Memory B cell (primary cell): ENCODE data around the gene SLC27A3.
"Not testable (repeated sequence)": the region's sequence is repeated elsewhere in the genome, so short reads cannot be mapped to it uniquely, and the experiment has no call there.

Experiments
- ATAC-seq: fragments of 150-1000 bp; cut with Tn5 transposase; 2 replicates; pipeline ENCODE4 v1.10.0; 2021; ENCODE audit warnings: low read depth, mild to moderate bottlenecking, moderate library complexity
- DNase-seq, 2 donors: peaks; one replicate each; pipeline ENCODE4 v3.0.0; 2022; ENCODE audit warnings: low spot score in 2 of 2
- H3K27ac Mint-ChIP-seq: one replicate; pipeline ENCODE4 v1.8.0; 2022; ENCODE audit warnings: mild to moderate bottlenecking, moderate library complexity, mixed read lengths
- H3K27me3 Mint-ChIP-seq: one replicate; pipeline ENCODE4 v1.8.0; 2022; ENCODE audit warnings: mixed read lengths
- H3K36me3 Mint-ChIP-seq: one replicate; pipeline ENCODE4 v1.8.0; 2022; ENCODE audit warnings: mild to moderate bottlenecking, mixed read lengths
- H3K4me1 Mint-ChIP-seq: one replicate; pipeline ENCODE4 v1.8.0; 2022; ENCODE audit warnings: mixed read lengths
- H3K4me3 Mint-ChIP-seq: one replicate; pipeline ENCODE4 v1.8.0; 2022; ENCODE audit warnings: mild to moderate bottlenecking, moderate library complexity, mixed read lengths
- H3K9me3 Mint-ChIP-seq: one replicate; pipeline ENCODE4 v1.8.0; 2022; ENCODE audit warnings: mixed read lengths

SLC27A3 gene

GRCh38 chr1:153749408-153750005 is 25.7 kb upstream of the SLC27A3 start:
- ATAC-seq (peak; percentile 100), DNase-seq (peak; percentile 77 to 78)
- H3K27me3 Mint-ChIP-seq, result no peaks in the 10 kb centered on the region
- peaks cover 13% of the 10 kb centered on the region for H3K4me1 Mint-ChIP-seq
- no peak overlapping the region for H3K4me3 Mint-ChIP-seq
- H3K27ac Mint-ChIP-seq, result no peak overlapping the region
- H3K36me3 Mint-ChIP-seq, result peaks cover 37% of the 10 kb centered on the region
- no peaks in the 10 kb centered on the region for H3K9me3 Mint-ChIP-seq

- ATAC-seq, result no peak
- H3K4me3 Mint-ChIP-seq, result no peak overlapping the region
- H3K9me3 Mint-ChIP-seq, result no peaks in the 10 kb centered on the region
- H3K36me3 Mint-ChIP-seq, result peaks cover 39% of the 10 kb centered on the region
- peaks cover 13% of the 10 kb centered on the region for H3K4me1 Mint-ChIP-seq
- H3K27me3 Mint-ChIP-seq, result no peaks in the 10 kb centered on the region
- no peak overlapping the region for H3K27ac Mint-ChIP-seq
- no peak for DNase-seq
These were observed 24.9 kb upstream of the SLC27A3 start for GRCh38 chr1:153750026-153750995.

- Mint-ChIP-seq H3K27ac (no peak overlapping the region), H3K27me3 (no peaks in the 10 kb centered on the region), H3K4me3 (no peak overlapping the region), H3K9me3 (no peaks in the 10 kb centered on the region), H3K36me3 (peaks cover 35% of the 10 kb centered on the region), H3K4me1 (peaks cover 13% of the 10 kb centered on the region)
- DNase-seq (no peak), ATAC-seq (no peak)
These were observed 23.1 kb upstream of the SLC27A3 start for GRCh38 chr1:153752072-153752471.

GRCh38 chr1:153752571-153753195 is 22.5 kb upstream of the SLC27A3 start:
- H3K4me3 Mint-ChIP-seq, result no peak overlapping the region
- peaks cover 13% of the 10 kb centered on the region for H3K4me1 Mint-ChIP-seq
- peaks cover 35% of the 10 kb centered on the region for H3K36me3 Mint-ChIP-seq
- DNase-seq, result no peak
- no peak for ATAC-seq
- H3K27me3 Mint-ChIP-seq, result no peaks in the 10 kb centered on the region
- no peaks in the 10 kb centered on the region for H3K9me3 Mint-ChIP-seq
- H3K27ac Mint-ChIP-seq, result no peak overlapping the region

- Mint-ChIP-seq H3K9me3 (no peaks in the 10 kb centered on the region), H3K36me3 (peaks cover 32% of the 10 kb centered on the region), H3K27ac (no peak overlapping the region), H3K27me3 (no peaks in the 10 kb centered on the region), H3K4me3 (no peak overlapping the region), H3K4me1 (peaks cover 12% of the 10 kb centered on the region)
- DNase-seq (no peak), ATAC-seq (no peak)
These were observed 20.9 kb upstream of the SLC27A3 start for GRCh38 chr1:153754266-153754665.

GRCh38 chr1:153760440-153760839 is 14.8 kb upstream of the SLC27A3 start:
- Mint-ChIP-seq H3K27ac (no peak overlapping the region), H3K4me3 (no peak overlapping the region), H3K36me3 (peaks cover 25% of the 10 kb centered on the region), H3K4me1 (no peaks in the 10 kb centered on the region), H3K9me3 (no peaks in the 10 kb centered on the region), H3K27me3 (no peaks in the 10 kb centered on the region)
- DNase-seq, result no peak
- no peak for ATAC-seq

- no peaks in the 10 kb centered on the region for H3K9me3 Mint-ChIP-seq
- H3K4me1 Mint-ChIP-seq, result no peaks in the 10 kb centered on the region
- no peaks in the 10 kb centered on the region for H3K27me3 Mint-ChIP-seq
- H3K4me3 Mint-ChIP-seq, result no peak overlapping the region
- no peak overlapping the region for H3K27ac Mint-ChIP-seq
- DNase-seq, result no peak
- no peak for ATAC-seq
- peaks cover 29% of the 10 kb centered on the region for H3K36me3 Mint-ChIP-seq
These were observed 11.6 kb upstream of the SLC27A3 start for GRCh38 chr1:153763365-153764225.

GRCh38 chr1:153764310-153764709 is 10.9 kb upstream of the SLC27A3 start:
- DNase-seq, result no peak
- no peaks in the 10 kb centered on the region for H3K4me1 Mint-ChIP-seq
- no peak overlapping the region for H3K4me3 Mint-ChIP-seq
- no peaks in the 10 kb centered on the region for H3K27me3 Mint-ChIP-seq
- H3K9me3 Mint-ChIP-seq, result no peaks in the 10 kb centered on the region
- H3K27ac Mint-ChIP-seq, result no peak overlapping the region
- no peak for ATAC-seq
- peaks cover 31% of the 10 kb centered on the region for H3K36me3 Mint-ChIP-seq

GRCh38 chr1:153766663-153767062 is 8.5 kb upstream of the SLC27A3 start:
- not testable (repeated sequence) for H3K4me1 Mint-ChIP-seq, H3K9me3 Mint-ChIP-seq, H3K27me3 Mint-ChIP-seq, DNase-seq, ATAC-seq, H3K4me3 Mint-ChIP-seq, H3K27ac Mint-ChIP-seq
- peaks cover 27% of the 10 kb centered on the region for H3K36me3 Mint-ChIP-seq

- Mint-ChIP-seq H3K4me3 (no peak overlapping the region), H3K27ac (no peak overlapping the region), H3K9me3 (no peaks in the 10 kb centered on the region), H3K36me3 (peaks cover 26% of the 10 kb centered on the region), H3K4me1 (peaks cover 7% of the 10 kb centered on the region), H3K27me3 (no peaks in the 10 kb centered on the region)
- ATAC-seq, result no peak
- no peak for DNase-seq
These were observed 7.7 kb upstream of the SLC27A3 start for GRCh38 chr1:153767519-153767918.

GRCh38 chr1:153768316-153769181 is 6.7 kb upstream of the SLC27A3 start:
- Mint-ChIP-seq H3K4me3 (no peak overlapping the region), H3K9me3 (no peaks in the 10 kb centered on the region), H3K4me1 (peaks cover 7% of the 10 kb centered on the region), H3K27me3 (no peaks in the 10 kb centered on the region), H3K36me3 (peaks cover 24% of the 10 kb centered on the region), H3K27ac (no peak overlapping the region)
- DNase-seq (no peak), ATAC-seq (no peak)

- H3K36me3 Mint-ChIP-seq, result peaks cover 23% of the 10 kb centered on the region
- no peaks in the 10 kb centered on the region for H3K9me3 Mint-ChIP-seq
- DNase-seq, result no peak
- no peak for ATAC-seq
- H3K27ac Mint-ChIP-seq, result no peak overlapping the region
- no peak overlapping the region for H3K4me3 Mint-ChIP-seq
- H3K27me3 Mint-ChIP-seq, result no peaks in the 10 kb centered on the region
- H3K4me1 Mint-ChIP-seq, result peaks cover 10% of the 10 kb centered on the region
These were observed 6.0 kb upstream of the SLC27A3 start for GRCh38 chr1:153769221-153769620.

GRCh38 chr1:153770797-153771196 is 4.4 kb upstream of the SLC27A3 start:
- Mint-ChIP-seq H3K27me3 (no peaks in the 10 kb centered on the region), H3K27ac (no peak overlapping the region), H3K9me3 (no peaks in the 10 kb centered on the region), H3K4me3 (no peak overlapping the region), H3K36me3 (peaks cover 21% of the 10 kb centered on the region), H3K4me1 (peaks cover 10% of the 10 kb centered on the region)
- no peak for ATAC-seq
- DNase-seq, result no peak
